ENCODE data around the gene ENG.
"Not testable (repeated sequence)": the region's sequence is repeated elsewhere in the genome, so short reads cannot be mapped to it uniquely, and the experiment has no call there.

DNA sequence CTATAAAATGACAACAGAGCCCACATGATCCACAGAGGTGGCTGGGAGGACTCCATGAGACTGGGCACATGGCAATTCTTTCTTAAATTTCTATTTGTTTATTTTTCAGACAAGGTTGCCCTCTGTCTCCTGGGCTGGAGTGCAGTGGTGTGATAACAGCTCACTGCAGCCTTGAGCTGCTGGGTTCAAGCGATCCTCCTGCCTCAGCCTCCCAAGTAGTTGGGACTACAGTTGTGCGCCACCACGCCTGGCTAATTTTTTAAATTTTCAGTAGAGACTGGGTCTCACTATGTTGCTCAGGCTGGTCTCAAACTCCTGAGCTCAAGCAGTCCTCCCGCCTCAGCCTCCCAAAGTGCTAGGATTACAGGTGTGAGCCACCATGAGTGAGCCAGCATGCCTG is 8.8 kb downstream of the ENG start:
- not testable (repeated sequence) for TF ChIP-seq POLR2A, POLR2AphosphoS5 (IDR thresholded peaks at IDR 0.05)
